Sigmoid colon (tissue), 7 donors: Measurements from ENCODE around the gene LPO. TPM values are rescaled to one million over a fixed set of nuclear protein-coding genes. Genes with fewer than 3 reads are reported as not detected.

Experiments used
- DNase-seq: peaks from one replicate; pipeline ENCODE4 v3.0.0-alpha.2; 2019
- H3K27ac ChIP-seq, 4 donors: fragments of 200-600 bp; sonication (generic); one replicate each; pipeline ENCODE4 v1.5.1; 2016 to 2019; ENCODE audit warnings: mild to moderate bottlenecking in 1 of 4
- H3K27me3 ChIP-seq, 3 donors: fragments of 200-600 bp; sonication (generic); one replicate each; pipeline ENCODE4 v1.5.1; 2019; ENCODE audit warnings: mild to moderate bottlenecking in 1 of 3
- H3K36me3 ChIP-seq, 4 donors: fragments of 200-600 bp; sonication (generic); one replicate each; pipeline ENCODE4 v1.5.1; 2016 to 2019
- H3K4me1 ChIP-seq, 4 donors: fragments of 200-600 bp; sonication (generic); one replicate each; pipeline ENCODE4 v1.5.1; 2017 to 2019
- H3K4me3 ChIP-seq, 4 donors: fragments of 200-600 bp; sonication (generic); one replicate each; pipeline ENCODE4 v1.5.1; 2017 to 2019; ENCODE audit warnings: mild to moderate bottlenecking in 2 of 4, moderate library complexity in 1 of 4
- H3K9me3 ChIP-seq, 4 donors: fragments of 200-600 bp in 3 of 4; sonication (generic) in 3 of 4; one replicate each; pipeline versions ENCODE4 v1.5.1 to v1.6.1; 2013 to 2019
- CTCF ChIP-seq, 4 experiments: fragments of 450-650 bp in 3 of 4; fragments of 200-600 bp in 1 of 4; IDR thresholded peaks; one replicate each; pipeline ENCODE4 v1.5.1; 2016 to 2019; ENCODE audit warnings: antibody characterized with exemption in 4 of 4, mild to moderate bottlenecking in 3 of 4, moderate library complexity in 2 of 4
- EP300 ChIP-seq, 4 donors: sonication (generic); formaldehyde crosslinking; IDR thresholded peaks; one replicate each; pipeline ENCODE4 v1.6.1; 2017; ENCODE audit warnings: antibody characterized with exemption in 4 of 4
- POLR2A ChIP-seq, 2 donors: fragments of 450-650 bp; IDR thresholded peaks; one replicate each; pipeline ENCODE4 v1.6.1; 2016; ENCODE audit warnings: antibody characterized with exemption in 2 of 2, mild to moderate bottlenecking in 2 of 2, moderate library complexity in 2 of 2
- POLR2AphosphoS5 ChIP-seq, 4 donors: sonication (generic); formaldehyde crosslinking; IDR thresholded peaks; one replicate each; pipeline ENCODE4 v1.6.1; 2017; ENCODE audit warnings: antibody characterized with exemption in 4 of 4
- WGBS, 2 donors: extraction: QIAGEN DNeasy Blood & Tissue Kit; methylation state at CpG; one replicate each; pipeline ENCODE4 v1.1.7; 2013; 5-methylcytosine and 5-hydroxymethylcytosine counted together
- intact Hi-C: fragments of 100-400 bp; cut with DNase I; formaldehyde crosslinking; loops from one replicate; pipeline ENCODE4 v1.15.1; 2023
- polyA plus RNA-seq, 3 donors: library from polyadenylated mRNA; stranded (reverse); fragments of 200-250 nt; gene quantifications; one replicate each; pipeline ENCODE4 v1.2.3, GENCODE V29; 2013
- total RNA-seq, 4 donors: library from RNA; depleted of rRNA; stranded (reverse); fragments of >200 nt; gene quantifications; one replicate each; pipeline ENCODE4 v1.1.0, GENCODE V29; 2016
- donor health status: healthy with polysubstance abuse.
- donor health status: Bipolar disorder and iron deficiency.
- donor health status: healthy.

Gene LPO
- total RNA-seq: not detected
- polyA plus RNA-seq: not detected

- TF ChIP-seq EP300 (IDR thresholded peaks at IDR 0.05) (no peak), POLR2A (IDR thresholded peaks at IDR 0.05) (no peak), CTCF (IDR thresholded peaks at IDR 0.05) (no peak)
- intact Hi-C loops: no loop called here
- no peaks in the 10 kb centered on the region for H3K4me1 ChIP-seq
- H3K27me3 ChIP-seq: peaks cover 0 to 42% (median 18%) of the 10 kb centered on the region in 3 donors
- H3K36me3 ChIP-seq: no peaks in the 10 kb centered on the region
- 72 to 79% methylated on average over 5 of the region's 5 CpGs for WGBS, 2 donors
- no peak within 1 kb of the TSS for H3K27ac ChIP-seq
- no peak within 1 kb of the TSS for H3K4me3 ChIP-seq
- no peaks in the 10 kb centered on the region for H3K9me3 ChIP-seq
- DNase-seq: no peak
These were observed at the start of gene LPO for GRCh38 chr17:58238147-58238634. TSS of gene LPO (plus strand) at chr17:58238584. CDS start at chr17:58242980, 4,396 bp downstream.

- Histone ChIP-seq H3K27me3 (peaks cover 0 to 40% (median 13%) of the 10 kb centered on the region in 3 donors), H3K9me3 (no peaks in the 10 kb centered on the region), H3K4me1 (no peaks in the 10 kb centered on the region), H3K36me3 (no peaks in the 10 kb centered on the region), H3K27ac (no peak overlapping the region), H3K4me3 (no peak overlapping the region)
- TF ChIP-seq POLR2AphosphoS5 (IDR thresholded peaks at IDR 0.05): no peak
- no peak for TF ChIP-seq POLR2A (IDR thresholded peaks at IDR 0.05)
- no peak for TF ChIP-seq EP300 (IDR thresholded peaks at IDR 0.05)
- TF ChIP-seq CTCF (IDR thresholded peaks at IDR 0.05): no peak
- DNase-seq: no peak
- intact Hi-C loops: no loop called here
- 59 to 69% methylated on average over 11 of the region's 11 CpGs for WGBS, 2 donors
These were observed 48.8 kb upstream of the LPO start for GRCh38 chr17:58189436-58190146.

GRCh38 chr17:58191241-58191896, 47.0 kb upstream of the LPO start:
- H3K4me1 ChIP-seq: no peaks in the 10 kb centered on the region
- TF ChIP-seq EP300 (IDR thresholded peaks at IDR 0.05) (no peak), POLR2A (IDR thresholded peaks at IDR 0.05) (no peak), CTCF (IDR thresholded peaks at IDR 0.05) (no peak), POLR2AphosphoS5 (IDR thresholded peaks at IDR 0.05) (no peak)
- no peak overlapping the region for H3K4me3 ChIP-seq
- peaks cover 0 to 40% (median 13%) of the 10 kb centered on the region in 3 donors for H3K27me3 ChIP-seq
- WGBS, 2 donors: 34 to 48% methylated on average over 14 of the region's 14 CpGs
- no peaks in the 10 kb centered on the region for H3K36me3 ChIP-seq
- H3K27ac ChIP-seq: no peak overlapping the region
- intact Hi-C loops: no loop called here
- no peaks in the 10 kb centered on the region for H3K9me3 ChIP-seq
- peak; percentile 44 for DNase-seq

GRCh38 chr17:58192612-58193011, 45.8 kb upstream of the LPO start, which contains the start of gene EPX:
TSS of gene EPX (plus strand) at chr17:58192726. CDS start at chr17:58192847, 121 bp downstream.
- H3K27me3 ChIP-seq: peaks cover 0 to 33% (median 13%) of the 10 kb centered on the region in 3 donors
- H3K36me3 ChIP-seq: no peaks in the 10 kb centered on the region
- H3K27ac ChIP-seq: no peak within 1 kb of the TSS
- peak; percentile 59 for DNase-seq
- intact Hi-C loops: no loop called here
- H3K4me3 ChIP-seq: no peak within 1 kb of the TSS
- no peaks in the 10 kb centered on the region for H3K4me1 ChIP-seq
- H3K9me3 ChIP-seq: no peaks in the 10 kb centered on the region
- WGBS, 2 donors: 28 to 33% methylated on average over 6 of the region's 6 CpGs
- TF ChIP-seq POLR2A (IDR thresholded peaks at IDR 0.05) (no peak), POLR2AphosphoS5 (IDR thresholded peaks at IDR 0.05) (no peak), CTCF (IDR thresholded peaks at IDR 0.05) (no peak), EP300 (IDR thresholded peaks at IDR 0.05) (no peak)
